Activated naive CD4-positive, alpha-beta T cell treated with anti-CD3 and anti-CD28 coated beads, Interleukin-2, amount 10 ng/mL, durations not matched to agents 7 days and 5 days (primary cell): Measurements from ENCODE around the gene FSTL4.
A peak's percentile ranks its signal among the peaks of the same experiment; 100 is the strongest.

Source experiments
- CTCF ChIA-PET: fragments of 350-600 bp; sonication (Branson Sonifier 250); formaldehyde crosslinking; loops from one replicate; lab custom pipeline; 2021; ENCODE audit warnings: antibody characterized with exemption; lab: Charles Lee
- DNase-seq: peaks from one replicate; pipeline ENCODE4 v3.0.0-alpha.2; 2020
- H3K27ac Mint-ChIP-seq: one replicate; pipeline ENCODE4 v1.8.0; 2021; ENCODE audit warnings: mild to moderate bottlenecking, moderate library complexity, mixed read lengths
- H3K27me3 Mint-ChIP-seq: one replicate; pipeline ENCODE4 v1.8.0; 2021; ENCODE audit warnings: mild to moderate bottlenecking, mixed read lengths
- H3K36me3 Mint-ChIP-seq: one replicate; pipeline ENCODE4 v1.8.0; 2021; ENCODE audit warnings: mixed read lengths
- H3K4me1 Mint-ChIP-seq: one replicate; pipeline ENCODE4 v1.8.0; 2021; ENCODE audit warnings: mixed read lengths
- H3K4me3 Mint-ChIP-seq: one replicate; pipeline ENCODE4 v1.8.0; 2021; ENCODE audit warnings: mild to moderate bottlenecking, moderate library complexity, mixed read lengths
- H3K9me3 Mint-ChIP-seq: one replicate; pipeline ENCODE4 v1.8.0; 2021; ENCODE audit warnings: mixed read lengths

FSTL4 gene

DNA sequence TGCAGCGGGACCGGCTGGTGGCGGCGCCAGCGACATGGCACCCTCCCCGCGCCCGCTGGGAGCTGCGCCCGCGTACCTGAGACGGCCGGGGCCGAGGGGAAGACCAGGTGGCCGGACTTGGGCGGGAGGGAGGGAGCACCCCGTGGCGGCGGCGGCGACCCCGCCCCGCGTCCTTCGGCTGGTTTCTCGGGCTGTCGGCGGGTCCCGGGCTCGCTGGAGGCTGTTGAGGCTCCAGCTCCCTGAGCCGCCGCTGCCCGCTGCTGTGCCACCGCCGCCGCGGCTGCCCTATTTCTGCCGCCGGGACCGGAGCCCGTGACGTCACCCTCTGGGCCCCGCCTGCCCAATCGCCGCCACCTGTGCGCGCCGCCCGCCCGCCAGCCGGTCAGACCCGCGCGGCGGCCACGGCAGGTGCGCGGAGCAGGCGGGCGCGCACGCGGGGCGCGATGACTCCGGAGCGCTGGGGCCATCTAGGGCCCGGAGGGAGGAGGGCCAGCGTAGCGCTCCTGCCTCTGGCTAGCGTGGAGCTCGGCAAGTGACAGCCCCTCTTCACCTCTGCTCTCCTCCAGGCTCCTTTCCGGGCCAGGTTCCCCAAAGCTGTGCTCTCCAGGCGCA is at the start of gene FSTL4:
Gene FSTL4, minus strand, starts transcription at position 293 of the 612 bp plus-strand sequence.
- CTCF ChIA-PET = interaction anchor here (1.0 to 1.3 kb wide), 2 partner anchors 59 to 61 kb away, joined by 4 read pairs; no protein-coding TSS in a partner anchor
- H3K9me3 Mint-ChIP-seq = no peaks in the 10 kb centered on the region
- H3K27ac Mint-ChIP-seq = peak within 1 kb of the TSS; percentile 33

DNA sequence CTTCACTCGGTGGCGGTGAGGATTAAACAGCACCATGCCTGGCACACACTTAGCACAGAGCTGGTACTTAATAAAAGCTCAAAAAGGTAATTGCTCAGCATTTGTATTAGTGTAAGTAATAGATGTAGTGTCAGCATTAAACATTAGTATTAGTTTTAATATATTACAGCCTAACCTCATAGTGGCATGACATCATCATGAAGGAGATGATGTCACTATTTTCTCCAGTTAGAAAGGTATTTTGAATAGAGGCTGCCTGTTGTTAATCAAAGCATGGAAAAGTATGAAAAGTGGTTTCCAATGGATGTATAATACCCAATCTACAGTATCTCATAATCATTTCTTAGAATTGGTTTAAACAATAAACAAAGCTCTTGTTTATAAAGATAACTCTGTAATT is 49.0 kb upstream of the FSTL4 start:
- Mint-ChIP-seq H3K27me3 (peaks cover 13% of the 10 kb centered on the region), H3K9me3 (no peaks in the 10 kb centered on the region), H3K27ac (no peak overlapping the region), H3K4me1 (no peaks in the 10 kb centered on the region), H3K36me3 (no peaks in the 10 kb centered on the region), H3K4me3 (no peak overlapping the region)
- DNase-seq = no peak
- CTCF ChIA-PET = interaction anchor here (0.8 kb wide), 1 partner anchor 102 kb away, joined by 4 read pairs; no protein-coding TSS in a partner anchor

More for the DNA sequence above, at the start of gene FSTL4:
- Mint-ChIP-seq H3K27me3 (peaks cover 70% of the 10 kb centered on the region), H3K4me3 (peak within 1 kb of the TSS; percentile 47), H3K4me1 (peaks cover 14% of the 10 kb centered on the region), H3K36me3 (no peaks in the 10 kb centered on the region)
- peak; percentile 40 for DNase-seq

- H3K4me1 Mint-ChIP-seq = no peaks in the 10 kb centered on the region
Observed at GRCh38 chr5:133658327-133658726, 46.0 kb upstream of the FSTL4 start.

GRCh38 chr5:133657036-133657435 is 44.7 kb upstream of the FSTL4 start:
- Mint-ChIP-seq H3K36me3 (no peaks in the 10 kb centered on the region), H3K4me1 (no peaks in the 10 kb centered on the region), H3K9me3 (no peaks in the 10 kb centered on the region), H3K27me3 (peaks cover 17% of the 10 kb centered on the region), H3K27ac (no peak overlapping the region), H3K4me3 (no peak overlapping the region)
- DNase-seq = no peak
- CTCF ChIA-PET = no interaction called here

More at GRCh38 chr5:133658327-133658726, 46.0 kb upstream of the FSTL4 start:
- CTCF ChIA-PET = no interaction called here
- no peak overlapping the region for H3K4me3 Mint-ChIP-seq
- H3K27ac Mint-ChIP-seq = no peak overlapping the region
- no peaks in the 10 kb centered on the region for H3K36me3 Mint-ChIP-seq
- no peak for DNase-seq
- H3K27me3 Mint-ChIP-seq = peaks cover 15% of the 10 kb centered on the region
- no peaks in the 10 kb centered on the region for H3K9me3 Mint-ChIP-seq

DNA sequence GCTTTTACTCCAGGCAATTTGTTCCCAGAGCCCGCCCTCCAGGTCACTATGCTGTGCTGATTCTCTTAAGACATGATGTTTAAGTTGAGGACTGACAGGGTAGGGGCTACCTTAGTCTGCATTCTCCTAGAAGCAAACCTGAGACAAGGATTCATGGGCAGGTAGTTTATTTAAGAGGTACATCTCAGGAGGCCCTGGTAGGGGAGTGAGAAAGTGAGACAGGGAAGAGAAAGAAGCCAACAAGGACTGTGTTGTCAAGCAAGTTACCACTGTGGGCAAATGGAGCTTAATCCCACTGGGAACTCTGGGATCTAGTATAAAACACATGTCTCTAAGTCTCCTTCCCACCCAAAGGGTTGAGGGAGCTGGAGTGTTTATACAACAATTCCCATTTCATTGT is 43.6 kb upstream of the FSTL4 start:
- no peaks in the 10 kb centered on the region for H3K4me1 Mint-ChIP-seq
- H3K9me3 Mint-ChIP-seq = no peaks in the 10 kb centered on the region
- CTCF ChIA-PET = no interaction called here
- H3K27me3 Mint-ChIP-seq = peaks cover 17% of the 10 kb centered on the region
- H3K27ac Mint-ChIP-seq = no peak overlapping the region
- H3K36me3 Mint-ChIP-seq = no peaks in the 10 kb centered on the region
- DNase-seq = no peak
- no peak overlapping the region for H3K4me3 Mint-ChIP-seq

DNA sequence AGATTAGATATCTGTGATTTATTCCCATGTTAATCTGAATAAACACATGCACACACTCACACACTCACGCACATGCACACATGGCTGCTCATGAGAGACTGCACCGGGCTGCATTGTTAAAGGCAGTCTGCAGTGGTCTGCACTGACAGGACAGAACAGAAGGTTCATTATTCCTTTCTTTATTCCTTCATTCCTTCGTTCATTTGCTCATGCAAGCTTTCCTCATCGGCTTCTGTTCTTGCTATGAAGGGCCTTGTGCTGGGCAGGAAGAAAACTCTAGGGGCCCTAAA is 41.4 kb upstream of the FSTL4 start:
- DNase-seq = no peak
- H3K27me3 Mint-ChIP-seq = peaks cover 18% of the 10 kb centered on the region
- no peak overlapping the region for H3K4me3 Mint-ChIP-seq
- H3K27ac Mint-ChIP-seq = no peak overlapping the region
- H3K9me3 Mint-ChIP-seq = no peaks in the 10 kb centered on the region
- no peaks in the 10 kb centered on the region for H3K36me3 Mint-ChIP-seq
- CTCF ChIA-PET = no interaction called here
- no peaks in the 10 kb centered on the region for H3K4me1 Mint-ChIP-seq

DNA sequence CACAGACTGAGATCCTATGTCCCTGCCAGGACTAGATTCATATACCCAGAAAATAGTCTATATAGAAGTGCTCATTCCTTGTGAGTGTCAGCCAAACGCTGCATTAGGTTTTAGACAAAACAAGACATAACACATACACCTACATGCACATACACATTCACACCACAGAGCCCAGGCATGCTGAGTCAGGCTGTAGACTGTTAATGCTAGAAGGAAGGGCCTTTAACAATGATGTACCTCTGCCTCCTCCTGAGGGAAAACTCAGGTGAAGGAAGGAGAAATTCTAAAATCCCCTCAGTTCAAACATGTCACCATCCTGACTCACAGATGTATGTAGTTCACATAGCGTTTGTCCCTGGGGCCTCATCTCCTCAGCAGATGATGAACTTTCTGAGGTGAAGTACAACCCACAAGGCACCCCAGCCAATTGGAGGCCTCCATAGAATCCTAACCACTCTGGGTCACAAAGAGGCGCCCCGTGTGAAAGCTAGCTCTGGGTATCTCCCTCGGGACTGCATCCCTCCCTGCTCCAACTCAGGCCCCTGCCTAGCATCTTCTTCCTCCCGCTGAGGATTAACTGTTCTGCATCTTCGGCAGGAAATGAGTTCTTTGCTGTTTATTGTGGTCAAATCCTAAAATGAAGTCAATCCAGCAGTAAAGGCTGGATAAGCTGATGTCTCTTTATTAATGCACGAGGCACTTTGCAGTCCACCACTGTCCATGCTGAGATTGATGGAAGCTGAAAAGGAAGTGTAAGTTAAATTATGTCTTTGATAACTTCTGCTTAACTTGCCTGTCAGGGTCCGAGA is 40.8 kb upstream of the FSTL4 start:
- Mint-ChIP-seq H3K9me3 (no peaks in the 10 kb centered on the region), H3K4me3 (no peak overlapping the region), H3K4me1 (no peaks in the 10 kb centered on the region), H3K27me3 (peaks cover 18% of the 10 kb centered on the region), H3K36me3 (no peaks in the 10 kb centered on the region), H3K27ac (no peak overlapping the region)
- CTCF ChIA-PET = no interaction called here
- no peak for DNase-seq

GRCh38 chr5:133644000-133644865 is 31.9 kb upstream of the FSTL4 start:
- peaks cover 36% of the 10 kb centered on the region for H3K27me3 Mint-ChIP-seq
- no peaks in the 10 kb centered on the region for H3K36me3 Mint-ChIP-seq
- CTCF ChIA-PET = no interaction called here
- no peak overlapping the region for H3K27ac Mint-ChIP-seq
- no peaks in the 10 kb centered on the region for H3K9me3 Mint-ChIP-seq
- no peak overlapping the region for H3K4me3 Mint-ChIP-seq
- no peaks in the 10 kb centered on the region for H3K4me1 Mint-ChIP-seq
- DNase-seq = no peak

GRCh38 chr5:133643365-133643764 is 31.0 kb upstream of the FSTL4 start:
- Mint-ChIP-seq H3K9me3 (no peaks in the 10 kb centered on the region), H3K4me1 (no peaks in the 10 kb centered on the region), H3K4me3 (no peak overlapping the region), H3K27me3 (peaks cover 42% of the 10 kb centered on the region), H3K36me3 (no peaks in the 10 kb centered on the region), H3K27ac (no peak overlapping the region)
- no peak for DNase-seq
- CTCF ChIA-PET = no interaction called here

- CTCF ChIA-PET = no interaction called here
- Mint-ChIP-seq H3K27me3 (peaks cover 45% of the 10 kb centered on the region), H3K27ac (no peak overlapping the region), H3K4me3 (no peak overlapping the region), H3K4me1 (no peaks in the 10 kb centered on the region), H3K9me3 (no peaks in the 10 kb centered on the region), H3K36me3 (no peaks in the 10 kb centered on the region)
- DNase-seq = no peak
Observed at GRCh38 chr5:133642153-133642722, 29.9 kb upstream of the FSTL4 start.

- Mint-ChIP-seq H3K27ac (no peak overlapping the region), H3K9me3 (no peaks in the 10 kb centered on the region), H3K36me3 (no peaks in the 10 kb centered on the region), H3K4me3 (no peak overlapping the region), H3K4me1 (no peaks in the 10 kb centered on the region), H3K27me3 (peaks cover 45% of the 10 kb centered on the region)
- DNase-seq = no peak
- CTCF ChIA-PET = no interaction called here
Observed at GRCh38 chr5:133641683-133642082, 29.3 kb upstream of the FSTL4 start.

DNA sequence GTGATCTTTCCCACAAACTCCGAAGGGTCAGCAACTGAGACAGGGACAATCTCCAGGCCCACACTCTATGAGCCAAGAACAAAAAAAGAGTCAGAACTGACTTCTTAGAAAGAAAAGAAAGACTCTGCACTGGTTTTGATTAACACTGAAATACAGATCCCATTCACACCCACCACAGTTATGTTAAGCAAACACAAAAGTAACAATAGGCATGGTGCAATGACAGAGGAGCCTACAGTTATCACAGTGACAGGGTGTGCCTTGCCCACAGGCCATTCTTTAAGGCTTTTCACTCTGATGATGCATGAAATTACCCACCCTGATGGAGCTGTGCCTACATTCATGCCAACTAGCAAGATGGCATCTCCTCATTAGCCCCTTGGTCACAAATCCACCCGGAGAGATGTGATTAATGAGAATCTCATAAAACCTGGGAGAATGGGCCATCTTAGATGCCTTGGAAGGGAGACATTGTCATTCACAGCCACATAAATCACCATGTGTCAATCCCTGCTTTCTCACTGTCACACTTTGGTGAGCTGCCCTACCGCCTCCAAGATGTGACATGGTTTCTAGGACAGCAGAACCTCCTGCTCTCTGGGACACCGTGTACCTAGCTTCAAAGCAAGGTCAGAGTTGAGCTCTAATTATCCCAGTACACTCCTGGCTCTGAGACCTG is 27.6 kb upstream of the FSTL4 start:
- Mint-ChIP-seq H3K36me3 (no peaks in the 10 kb centered on the region), H3K27ac (no peak overlapping the region), H3K27me3 (peaks cover 31% of the 10 kb centered on the region), H3K4me3 (no peak overlapping the region), H3K9me3 (no peaks in the 10 kb centered on the region), H3K4me1 (no peaks in the 10 kb centered on the region)
- CTCF ChIA-PET = no interaction called here
- no peak for DNase-seq

GRCh38 chr5:133638436-133638835 is 26.1 kb upstream of the FSTL4 start:
- Mint-ChIP-seq H3K27me3 (peaks cover 36% of the 10 kb centered on the region), H3K27ac (no peak overlapping the region), H3K9me3 (no peaks in the 10 kb centered on the region), H3K4me1 (no peaks in the 10 kb centered on the region), H3K36me3 (no peaks in the 10 kb centered on the region), H3K4me3 (no peak overlapping the region)
- CTCF ChIA-PET = no interaction called here
- no peak for DNase-seq

GRCh38 chr5:133637206-133637605 is 24.9 kb upstream of the FSTL4 start:
- CTCF ChIA-PET = no interaction called here
- no peaks in the 10 kb centered on the region for H3K4me1 Mint-ChIP-seq

More at GRCh38 chr5:133637206-133637605, 24.9 kb upstream of the FSTL4 start:
- DNase-seq = no peak
- Mint-ChIP-seq H3K9me3 (no peaks in the 10 kb centered on the region), H3K27ac (no peak overlapping the region), H3K4me3 (no peak overlapping the region), H3K27me3 (peaks cover 36% of the 10 kb centered on the region), H3K36me3 (no peaks in the 10 kb centered on the region)
